RWPE2 (cell line): ENCODE results near the gene UXS1.
A peak's percentile ranks its signal among the peaks of the same experiment; 100 is the strongest.

Source experiments
- ATAC-seq: fragments of 200-7000 bp; cut with Tn5 transposase; 3 replicates; pipeline ENCODE4 v1.9.1; 2021; ENCODE audit warnings: low read depth
- DNase-seq: peaks from one replicate; pipeline ENCODE4 v3.0.0-alpha.2; 2020; ENCODE audit warnings: low spot score
- H3K27ac ChIP-seq: fragments of 450-650 bp; 2 replicates; pipeline ENCODE4 v1.5.1; 2017; ENCODE audit warnings: mild to moderate bottlenecking; ENCODE audit not compliant: poor library complexity, severe bottlenecking
- H3K27me3 ChIP-seq: fragments of 250-450 bp; sonication (Bioruptor Pico); 2 replicates; pipeline ENCODE4 v1.5.1; 2021; ENCODE audit warnings: mild to moderate bottlenecking, moderate library complexity; ENCODE audit not compliant: insufficient read depth, poor library complexity, severe bottlenecking
- H3K36me3 ChIP-seq: fragments of 250-450 bp; sonication (Bioruptor Pico); 2 replicates; pipeline ENCODE4 v1.5.1; 2020; ENCODE audit warnings: low read depth, mild to moderate bottlenecking, moderate library complexity
- H3K4me1 ChIP-seq: fragments of 250-450 bp; sonication (Bioruptor Pico); 2 replicates; pipeline ENCODE4 v1.5.1; 2021; ENCODE audit warnings: mild to moderate bottlenecking, moderate library complexity; ENCODE audit not compliant: insufficient read depth, poor library complexity, severe bottlenecking
- H3K4me3 ChIP-seq: fragments of 250-450 bp; sonication (Bioruptor Pico); 2 replicates; pipeline ENCODE4 v1.5.1; 2021; ENCODE audit warnings: mild to moderate bottlenecking, moderate library complexity; ENCODE audit not compliant: severe bottlenecking
- H3K9me3 ChIP-seq: fragments of 250-450 bp; sonication (Bioruptor Pico); 2 replicates; pipeline ENCODE4 v1.5.1; 2021; ENCODE audit warnings: mild to moderate bottlenecking, moderate library complexity; ENCODE audit not compliant: severe bottlenecking
- CTCF ChIP-seq: fragments of 450-650 bp; IDR thresholded peaks from one replicate; pipeline ENCODE4 v1.5.1; 2017; ENCODE audit warnings: mild to moderate bottlenecking, moderate library complexity; ENCODE audit not compliant: poor library complexity, severe bottlenecking

UXS1 gene

GRCh38 chr2:106159866-106160785, 34.0 kb downstream of the UXS1 start:
- ATAC-seq (no peak), DNase-seq (no peak)
- no peak overlapping the region for H3K27ac ChIP-seq
- no peaks in the 10 kb centered on the region for H3K9me3 ChIP-seq
- peaks cover 26% of the 10 kb centered on the region for H3K4me1 ChIP-seq
- no peak overlapping the region for H3K4me3 ChIP-seq
- no peak for TF ChIP-seq CTCF
- peaks cover 33% of the 10 kb centered on the region for H3K36me3 ChIP-seq
- H3K27me3 ChIP-seq: no peaks in the 10 kb centered on the region

- peaks cover 26% of the 10 kb centered on the region for H3K4me1 ChIP-seq
- H3K27me3 ChIP-seq: no peaks in the 10 kb centered on the region
- TF ChIP-seq CTCF: no peak
- H3K27ac ChIP-seq: no peak overlapping the region
- H3K9me3 ChIP-seq: no peaks in the 10 kb centered on the region
- no peak overlapping the region for H3K4me3 ChIP-seq
- DNase-seq: no peak
- no peak for ATAC-seq
- peaks cover 45% of the 10 kb centered on the region for H3K36me3 ChIP-seq
These were observed 35.2 kb downstream of the UXS1 start for GRCh38 chr2:106158871-106159270.

- no peak overlapping the region for H3K27ac ChIP-seq
- TF ChIP-seq CTCF: no peak
- no peak for DNase-seq
These were observed 36.0 kb downstream of the UXS1 start for GRCh38 chr2:106158131-106158530.

GRCh38 chr2:106157416-106157815, 36.7 kb downstream of the UXS1 start:
- ATAC-seq (no peak), DNase-seq (no peak)
- H3K4me1 ChIP-seq: peaks cover 19% of the 10 kb centered on the region
- no peak overlapping the region for H3K4me3 ChIP-seq
- H3K9me3 ChIP-seq: no peaks in the 10 kb centered on the region
- H3K36me3 ChIP-seq: peaks cover 50% of the 10 kb centered on the region
- peak overlapping the region; percentile 12 for H3K27ac ChIP-seq
- H3K27me3 ChIP-seq: no peaks in the 10 kb centered on the region
- no peak for TF ChIP-seq CTCF

More at GRCh38 chr2:106158131-106158530, 36.0 kb downstream of the UXS1 start:
- Histone ChIP-seq H3K27me3 (no peaks in the 10 kb centered on the region), H3K9me3 (no peaks in the 10 kb centered on the region), H3K36me3 (peaks cover 51% of the 10 kb centered on the region), H3K4me3 (no peak overlapping the region), H3K4me1 (peaks cover 26% of the 10 kb centered on the region)
- ATAC-seq: no peak
